ENCODE data around the gene SHROOM1.
"Not testable (repeated sequence)": the region's sequence is repeated elsewhere in the genome, so short reads cannot be mapped to it uniquely, and the experiment has no call there.

The SHROOM1 gene

GRCh38 chr5:132830436-132831094 is at the start of gene SHROOM1:
Gene SHROOM1, minus strand, starts transcription at chr5:132830647. Its CDS starts 4,507 bp downstream, at chr5:132826140.
- DNase-seq (ENCODE audit: extremely low read depth in 1 of 2, low read depth in 1 of 2): no peak

- DNase-seq (ENCODE audit: extremely low read depth in 1 of 2, low read depth in 1 of 2): no peak
These were observed 47.5 kb upstream of the SHROOM1 start for GRCh38 chr5:132877938-132878337.

GRCh38 chr5:132877466-132877865 is 47.0 kb upstream of the SHROOM1 start:
- no peak for DNase-seq (ENCODE audit: extremely low read depth in 1 of 2, low read depth in 1 of 2)

- DNase-seq (ENCODE audit: extremely low read depth in 1 of 2, low read depth in 1 of 2): no peak
These were observed 45.7 kb upstream of the SHROOM1 start for GRCh38 chr5:132876020-132876759.

GRCh38 chr5:132873930-132874271 is 43.5 kb upstream of the SHROOM1 start:
- no peak for DNase-seq (ENCODE audit: extremely low read depth in 1 of 2, low read depth in 1 of 2)

- DNase-seq (ENCODE audit: extremely low read depth in 1 of 2, low read depth in 1 of 2): no peak
These were observed 42.9 kb upstream of the SHROOM1 start, which contains the start of gene LEAP2 for GRCh38 chr5:132873119-132873929. Gene LEAP2, plus strand, starts transcription at chr5:132873668. Its CDS starts 27 bp downstream, at chr5:132873695.

- no peak for DNase-seq (ENCODE audit: extremely low read depth in 1 of 2, low read depth in 1 of 2)
These were observed 42.3 kb upstream of the SHROOM1 start for GRCh38 chr5:132872788-132873118.

- DNase-seq (ENCODE audit: extremely low read depth in 1 of 2, low read depth in 1 of 2): no peak
These were observed 41.2 kb upstream of the SHROOM1 start for GRCh38 chr5:132871459-132872284.

- no peak for DNase-seq (ENCODE audit: extremely low read depth in 1 of 2, low read depth in 1 of 2)
These were observed 40.4 kb upstream of the SHROOM1 start for GRCh38 chr5:132870801-132871200.

- DNase-seq (ENCODE audit: extremely low read depth in 1 of 2, low read depth in 1 of 2): no peak
These were observed 38.3 kb upstream of the SHROOM1 start for GRCh38 chr5:132868754-132869153.

GRCh38 chr5:132867046-132867451 is 36.6 kb upstream of the SHROOM1 start:
- no peak for DNase-seq (ENCODE audit: extremely low read depth in 1 of 2, low read depth in 1 of 2)

GRCh38 chr5:132866342-132867045 is 36.0 kb upstream of the SHROOM1 start, which contains the start of the genes GDF9 and UQCRQ:
Gene GDF9, minus strand, starts transcription at chr5:132866469. Its CDS starts 1,936 bp downstream, at chr5:132864533.
Gene UQCRQ, plus strand, starts transcription at chr5:132866642. Its CDS starts 240 bp downstream, at chr5:132866882.
- peak; percentile 79 to 80 for DNase-seq (ENCODE audit: extremely low read depth in 1 of 2, low read depth in 1 of 2)

GRCh38 chr5:132865668-132866341 is 35.4 kb upstream of the SHROOM1 start:
- DNase-seq (ENCODE audit: extremely low read depth in 1 of 2, low read depth in 1 of 2): no peak

GRCh38 chr5:132860742-132861141 is 30.3 kb upstream of the SHROOM1 start:
- no peak for DNase-seq (ENCODE audit: extremely low read depth in 1 of 2, low read depth in 1 of 2)

- DNase-seq (ENCODE audit: extremely low read depth in 1 of 2, low read depth in 1 of 2): no peak
These were observed 29.5 kb upstream of the SHROOM1 start for GRCh38 chr5:132859889-132860437.

GRCh38 chr5:132856011-132856410 is 25.6 kb upstream of the SHROOM1 start:
- no peak for DNase-seq (ENCODE audit: extremely low read depth in 1 of 2, low read depth in 1 of 2)

- not testable (repeated sequence) for DNase-seq (ENCODE audit: extremely low read depth in 1 of 2, low read depth in 1 of 2)
These were observed 24.5 kb upstream of the SHROOM1 start for GRCh38 chr5:132854992-132855391.

GRCh38 chr5:132854301-132854700 is 23.9 kb upstream of the SHROOM1 start:
- DNase-seq (ENCODE audit: extremely low read depth in 1 of 2, low read depth in 1 of 2): no peak

- DNase-seq (ENCODE audit: extremely low read depth in 1 of 2, low read depth in 1 of 2): no peak
These were observed 23.3 kb upstream of the SHROOM1 start for GRCh38 chr5:132853790-132854189.

Measured in activated CD8-positive, alpha-beta memory T cell treated with anti-CD3 and anti-CD28 coated beads for 1 hour (primary cell).